Stimulated activated CD4-positive, alpha-beta T cell treated with anti-CD3 and anti-CD28 coated beads, TNF-alpha, amount 100 ng/mL, for 48 hours (primary cell): ENCODE measurements around the gene MPEG1.

Source experiments
- DNase-seq, 3 donors: peaks; one replicate each; pipeline ENCODE4 v3.0.0-alpha.2; 2020; ENCODE audit warnings: low read depth in 3 of 3

The MPEG1 gene

GRCh38 chr11:59212744-59213631 lies at the start of gene MPEG1:
MPEG1 (minus strand) TSS chr11:59212927; CDS start chr11:59212865, 62 bp downstream.
- no peak for DNase-seq

- no peak for DNase-seq
Measured at GRCh38 chr11:59262177-59262818, 49.6 kb upstream of the MPEG1 start.

GRCh38 chr11:59261150-59261549 lies 48.4 kb upstream of the MPEG1 start:
- DNase-seq, result no peak

- DNase-seq, result no peak
Measured at GRCh38 chr11:59259867-59260475, 47.2 kb upstream of the MPEG1 start.

GRCh38 chr11:59259047-59259446 lies 46.3 kb upstream of the MPEG1 start:
- no peak for DNase-seq

- DNase-seq, result no peak
Measured at GRCh38 chr11:59255281-59255680, 42.6 kb upstream of the MPEG1 start.

GRCh38 chr11:59254286-59254685 lies 41.6 kb upstream of the MPEG1 start:
- no peak for DNase-seq

GRCh38 chr11:59253001-59253400 lies 40.3 kb upstream of the MPEG1 start:
- no peak for DNase-seq

GRCh38 chr11:59249535-59249934 lies 36.8 kb upstream of the MPEG1 start:
- DNase-seq, result no peak

GRCh38 chr11:59247531-59248227 lies 35.0 kb upstream of the MPEG1 start:
- DNase-seq, result no peak

GRCh38 chr11:59243633-59244032 lies 30.9 kb upstream of the MPEG1 start:
- DNase-seq, result no peak

- DNase-seq, result no peak
Measured at GRCh38 chr11:59240322-59240721, 27.6 kb upstream of the MPEG1 start.

- no peak for DNase-seq
Measured at GRCh38 chr11:59226396-59226795, 13.7 kb upstream of the MPEG1 start.

GRCh38 chr11:59225017-59225416 lies 12.3 kb upstream of the MPEG1 start:
- no peak for DNase-seq

GRCh38 chr11:59224351-59224928 lies 11.7 kb upstream of the MPEG1 start:
- DNase-seq, result no peak

- DNase-seq, result no peak
Measured at GRCh38 chr11:59223611-59224010, 10.9 kb upstream of the MPEG1 start.

- no peak for DNase-seq
Measured at GRCh38 chr11:59223177-59223576, 10.4 kb upstream of the MPEG1 start.

GRCh38 chr11:59222464-59223060 lies 9.8 kb upstream of the MPEG1 start:
- DNase-seq, result no peak

GRCh38 chr11:59221441-59221840 lies 8.7 kb upstream of the MPEG1 start:
- no peak for DNase-seq

- no peak for DNase-seq
Measured at GRCh38 chr11:59219836-59220235, 7.1 kb upstream of the MPEG1 start.

- DNase-seq, result no peak
Measured at GRCh38 chr11:59218893-59219292, 6.2 kb upstream of the MPEG1 start.
